HEK293 (cell line): ENCODE measurements around the gene FBN2.

Source experiments
- CTCF ChIP-seq: fragments of 450-650 bp; formaldehyde crosslinking; IDR thresholded peaks from 2 replicates; pipeline ENCODE4 v1.5.1; 2016; ENCODE audit warnings: missing biosample characterization, missing genetic modification characterization
- GLI4 ChIP-seq: fragments of 450-650 bp; formaldehyde crosslinking; IDR thresholded peaks from 2 replicates; pipeline ENCODE4 v1.5.1; 2016; ENCODE audit warnings: missing biosample characterization, missing genetic modification characterization
- ZNF112 ChIP-seq: fragments of 450-650 bp; formaldehyde crosslinking; IDR thresholded peaks from 2 replicates; pipeline ENCODE4 v1.5.0; 2017; ENCODE audit warnings: missing biosample characterization, missing genetic modification characterization
- ZNF239 ChIP-seq: fragments of 450-650 bp; formaldehyde crosslinking; IDR thresholded peaks from 2 replicates; pipeline ENCODE4 v1.5.1; 2016; ENCODE audit warnings: missing biosample characterization, missing genetic modification characterization
- ZNF280C ChIP-seq: fragments of 450-650 bp; formaldehyde crosslinking; IDR thresholded peaks from 2 replicates; pipeline ENCODE4 v1.5.1; 2016; ENCODE audit warnings: missing biosample characterization, missing genetic modification characterization
- ZNF513 ChIP-seq: fragments of 450-650 bp; IDR thresholded peaks from 2 replicates; pipeline ENCODE4 v1.5.1; 2018; ENCODE audit warnings: missing biosample characterization, missing genetic modification characterization
- TF ChIP-seq, protein P1 (sequence below): fragments of 450-650 bp; formaldehyde crosslinking; IDR thresholded peaks from 2 replicates; pipeline ENCODE4 v1.5.1; 2016; ENCODE audit warnings: missing biosample characterization, missing genetic modification characterization
- TF ChIP-seq, protein P2 (sequence below): fragments of 450-650 bp; formaldehyde crosslinking; IDR thresholded peaks from 2 replicates; pipeline ENCODE4 v1.5.1; 2016; ENCODE audit warnings: missing biosample characterization, missing genetic modification characterization

GRCh38 chr5:128335339-128335738 is 202.7 kb downstream of the FBN2 start:
- TF ChIP-seq ZNF239 (tag by site-specific recombination), result no peak
- TF ChIP-seq CTCF (tag by site-specific recombination), result no peak
- no peak for TF ChIP-seq ZNF280C
- TF ChIP-seq GLI4 (tag by site-specific recombination), result no peak
- TF ChIP-seq ZNF513 (tag by site-specific recombination), result no peak
- TF ChIP-seq, protein P1, sequence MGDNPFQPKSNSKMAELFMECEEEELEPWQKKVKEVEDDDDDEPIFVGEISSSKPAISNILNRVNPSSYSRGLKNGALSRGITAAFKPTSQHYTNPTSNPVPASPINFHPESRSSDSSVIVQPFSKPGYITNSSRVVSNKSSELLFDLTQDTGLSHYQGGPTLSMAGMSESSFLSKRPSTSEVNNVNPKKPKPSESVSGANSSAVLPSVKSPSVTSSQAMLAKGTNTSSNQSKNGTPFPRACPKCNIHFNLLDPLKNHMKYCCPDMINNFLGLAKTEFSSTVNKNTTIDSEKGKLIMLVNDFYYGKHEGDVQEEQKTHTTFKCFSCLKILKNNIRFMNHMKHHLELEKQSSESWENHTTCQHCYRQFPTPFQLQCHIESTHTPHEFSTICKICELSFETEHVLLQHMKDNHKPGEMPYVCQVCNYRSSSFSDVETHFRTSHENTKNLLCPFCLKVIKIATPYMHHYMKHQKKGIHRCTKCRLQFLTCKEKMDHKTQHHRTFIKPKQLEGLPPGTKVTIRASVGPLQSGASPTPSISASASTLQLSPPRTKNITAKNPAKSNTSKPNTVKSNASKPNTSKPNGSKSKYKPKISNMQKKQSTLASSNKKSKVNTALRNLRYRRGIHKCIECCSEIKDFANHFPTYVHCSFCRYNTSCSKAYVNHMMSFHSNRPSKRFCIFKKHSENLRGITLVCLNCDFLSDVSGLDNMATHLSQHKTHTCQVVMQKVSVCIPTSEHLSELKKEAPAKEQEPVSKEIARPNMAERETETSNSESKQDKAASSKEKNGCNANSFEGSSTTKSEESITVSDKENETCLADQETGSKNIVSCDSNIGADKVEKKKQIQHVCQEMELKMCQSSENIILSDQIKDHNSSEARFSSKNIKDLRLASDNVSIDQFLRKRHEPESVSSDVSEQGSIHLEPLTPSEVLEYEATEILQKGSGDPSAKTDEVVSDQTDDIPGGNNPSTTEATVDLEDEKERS (tag by site-specific recombination), result no peak
- TF ChIP-seq, protein P2, sequence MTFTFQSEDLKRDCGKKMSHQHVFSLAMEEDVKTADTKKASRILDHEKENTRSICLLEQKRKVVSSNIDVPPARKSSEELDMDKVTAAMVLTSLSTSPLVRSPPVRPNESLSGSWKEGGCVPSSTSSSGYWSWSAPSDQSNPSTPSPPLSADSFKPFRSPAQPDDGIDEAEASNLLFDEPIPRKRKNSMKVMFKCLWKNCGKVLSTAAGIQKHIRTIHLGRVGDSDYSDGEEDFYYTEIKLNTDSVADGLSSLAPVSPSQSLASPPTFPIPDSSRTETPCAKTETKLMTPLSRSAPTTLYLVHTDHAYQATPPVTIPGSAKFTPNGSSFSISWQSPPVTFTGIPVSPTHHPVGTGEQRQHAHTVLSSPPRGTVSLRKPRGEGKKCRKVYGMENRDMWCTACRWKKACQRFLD, result no peak
- no peak for TF ChIP-seq ZNF112
